SHP77 (cell line): ENCODE measurements around the gene FDCSP.
A peak's percentile ranks its signal among the peaks of the same experiment; 100 is the strongest.
"Not testable (repeated sequence)": the region's sequence is repeated elsewhere in the genome, so short reads cannot be mapped to it uniquely, and the experiment has no call there.

ENCODE experiments used
- DNase-seq, 2 experiments: peaks; one replicate each; lab custom pipeline; 2025; lab: John Stamatoyannopoulos, UW

Gene FDCSP

GRCh38 chr4:70239131-70239883 lies 13.4 kb downstream of the FDCSP start:
- no peak for DNase-seq

- no peak for DNase-seq
These were observed 14.1 kb downstream of the FDCSP start for GRCh38 chr4:70239884-70240591.

GRCh38 chr4:70242297-70242696 lies 16.4 kb downstream of the FDCSP start, which contains the start of gene CSN3:
CSN3 (plus strand) TSS chr4:70242597; CDS start chr4:70244820, 2,223 bp downstream.
- not testable (repeated sequence) for DNase-seq

GRCh38 chr4:70243091-70243490 lies 17.2 kb downstream of the FDCSP start:
- DNase-seq = no peak

- no peak for DNase-seq
These were observed 25.5 kb downstream of the FDCSP start for GRCh38 chr4:70251250-70251944.

- no peak for DNase-seq
These were observed 26.0 kb downstream of the FDCSP start for GRCh38 chr4:70251945-70252277.

- peak in 1 of 2 experiments; percentile 9 for DNase-seq
These were observed 43.8 kb downstream of the FDCSP start for GRCh38 chr4:70269674-70270073.

GRCh38 chr4:70277121-70277520 lies 51.2 kb downstream of the FDCSP start:
- DNase-seq = no peak

- DNase-seq = peak; percentile 56 to 63
These were observed 54.6 kb downstream of the FDCSP start for GRCh38 chr4:70280567-70280966.
